ENCODE results near the gene NDUFB10. TPM values are rescaled to one million over a fixed set of nuclear protein-coding genes. Genes with fewer than 3 reads are reported as not detected.

Gene NDUFB10
- total and polyA plus RNA-seq, 10 of the 15 experiments (the other 5 are each of a cell fraction or from before 2014, with no cell fraction given): 52.2 to 319 (median 130) TPM

DNA sequence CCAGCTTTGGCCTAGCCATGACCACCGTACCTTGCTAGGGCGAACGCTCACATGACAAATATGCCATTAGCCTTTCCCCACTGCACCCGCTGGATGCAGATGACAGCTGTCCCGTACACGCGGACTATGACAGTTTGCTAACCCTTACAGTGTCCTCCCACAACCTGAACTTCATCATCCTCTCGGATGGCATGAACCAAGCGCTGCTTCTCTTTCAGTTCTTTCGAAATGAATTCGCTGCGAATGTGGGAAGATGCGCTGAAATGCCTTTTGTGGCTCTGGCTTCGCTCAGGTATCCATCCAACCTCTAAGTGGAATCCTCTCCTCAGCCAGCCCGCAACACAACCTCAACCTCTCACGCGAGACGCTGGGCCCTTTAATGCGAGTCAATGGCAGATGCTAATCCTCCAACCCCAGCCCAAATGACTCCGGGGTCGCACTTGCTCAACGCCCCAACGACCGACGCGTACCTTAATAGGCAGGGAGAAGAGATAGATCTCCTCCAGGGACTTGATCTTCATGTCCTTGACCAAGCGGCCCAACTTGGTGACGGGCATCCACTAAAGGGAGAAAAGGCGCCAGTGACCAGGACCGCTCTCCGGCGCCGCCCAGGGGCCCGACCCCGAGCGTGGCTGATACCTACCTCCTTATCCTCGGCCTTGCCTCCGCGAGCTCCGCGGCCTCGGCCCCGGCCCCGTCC lies 4.6 kb downstream of the NDUFB10 start (continued):
- TF ChIP-seq, protein P1, sequence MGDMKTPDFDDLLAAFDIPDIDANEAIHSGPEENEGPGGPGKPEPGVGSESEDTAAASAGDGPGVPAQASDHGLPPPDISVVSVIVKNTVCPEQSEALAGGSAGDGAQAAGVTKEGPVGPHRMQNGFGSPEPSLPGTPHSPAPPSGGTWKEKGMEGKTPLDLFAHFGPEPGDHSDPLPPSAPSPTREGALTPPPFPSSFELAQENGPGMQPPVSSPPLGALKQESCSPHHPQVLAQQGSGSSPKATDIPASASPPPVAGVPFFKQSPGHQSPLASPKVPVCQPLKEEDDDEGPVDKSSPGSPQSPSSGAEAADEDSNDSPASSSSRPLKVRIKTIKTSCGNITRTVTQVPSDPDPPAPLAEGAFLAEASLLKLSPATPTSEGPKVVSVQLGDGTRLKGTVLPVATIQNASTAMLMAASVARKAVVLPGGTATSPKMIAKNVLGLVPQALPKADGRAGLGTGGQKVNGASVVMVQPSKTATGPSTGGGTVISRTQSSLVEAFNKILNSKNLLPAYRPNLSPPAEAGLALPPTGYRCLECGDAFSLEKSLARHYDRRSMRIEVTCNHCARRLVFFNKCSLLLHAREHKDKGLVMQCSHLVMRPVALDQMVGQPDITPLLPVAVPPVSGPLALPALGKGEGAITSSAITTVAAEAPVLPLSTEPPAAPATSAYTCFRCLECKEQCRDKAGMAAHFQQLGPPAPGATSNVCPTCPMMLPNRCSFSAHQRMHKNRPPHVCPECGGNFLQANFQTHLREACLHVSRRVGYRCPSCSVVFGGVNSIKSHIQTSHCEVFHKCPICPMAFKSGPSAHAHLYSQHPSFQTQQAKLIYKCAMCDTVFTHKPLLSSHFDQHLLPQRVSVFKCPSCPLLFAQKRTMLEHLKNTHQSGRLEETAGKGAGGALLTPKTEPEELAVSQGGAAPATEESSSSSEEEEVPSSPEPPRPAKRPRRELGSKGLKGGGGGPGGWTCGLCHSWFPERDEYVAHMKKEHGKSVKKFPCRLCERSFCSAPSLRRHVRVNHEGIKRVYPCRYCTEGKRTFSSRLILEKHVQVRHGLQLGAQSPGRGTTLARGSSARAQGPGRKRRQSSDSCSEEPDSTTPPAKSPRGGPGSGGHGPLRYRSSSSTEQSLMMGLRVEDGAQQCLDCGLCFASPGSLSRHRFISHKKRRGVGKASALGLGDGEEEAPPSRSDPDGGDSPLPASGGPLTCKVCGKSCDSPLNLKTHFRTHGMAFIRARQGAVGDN (IDR thresholded peaks at IDR 0.05): no peak
- TF ChIP-seq, protein P2, sequence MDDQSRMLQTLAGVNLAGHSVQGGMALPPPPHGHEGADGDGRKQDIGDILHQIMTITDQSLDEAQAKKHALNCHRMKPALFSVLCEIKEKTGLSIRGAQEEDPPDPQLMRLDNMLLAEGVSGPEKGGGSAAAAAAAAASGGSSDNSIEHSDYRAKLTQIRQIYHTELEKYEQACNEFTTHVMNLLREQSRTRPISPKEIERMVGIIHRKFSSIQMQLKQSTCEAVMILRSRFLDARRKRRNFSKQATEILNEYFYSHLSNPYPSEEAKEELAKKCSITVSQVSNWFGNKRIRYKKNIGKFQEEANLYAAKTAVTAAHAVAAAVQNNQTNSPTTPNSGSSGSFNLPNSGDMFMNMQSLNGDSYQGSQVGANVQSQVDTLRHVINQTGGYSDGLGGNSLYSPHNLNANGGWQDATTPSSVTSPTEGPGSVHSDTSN (IDR thresholded peaks at IDR 0.05; ENCODE audit: insufficient replicate concordance, low read depth, low read length): no peak
- TF ChIP-seq SMAD1 (IDR thresholded peaks at IDR 0.05; ENCODE audit: low read depth, partially characterized antibody) (no peak), RAD21 (IDR thresholded peaks at IDR 0.05; ENCODE audit: insufficient read depth, low read depth, low read length) (no peak), USF1 (IDR thresholded peaks at IDR 0.05; ENCODE audit: borderline replicate concordance, extremely low read length, insufficient read depth, low read depth, low read length) (no peak), WRNIP1 (IDR thresholded peaks at IDR 0.05; ENCODE audit: borderline replicate concordance, low read depth, low read length) (no peak), ZNF384 (IDR thresholded peaks at IDR 0.05; ENCODE audit: borderline replicate concordance, low read depth, low read length) (no peak), RAD51 (IDR thresholded peaks at IDR 0.05) (no peak), ATF7 (IDR thresholded peaks at IDR 0.05; ENCODE audit: low read depth) (no peak), IRF4 (IDR thresholded peaks at IDR 0.05; ENCODE audit: low read depth, low read length) (no peak)
- TF ChIP-seq, protein P3, sequence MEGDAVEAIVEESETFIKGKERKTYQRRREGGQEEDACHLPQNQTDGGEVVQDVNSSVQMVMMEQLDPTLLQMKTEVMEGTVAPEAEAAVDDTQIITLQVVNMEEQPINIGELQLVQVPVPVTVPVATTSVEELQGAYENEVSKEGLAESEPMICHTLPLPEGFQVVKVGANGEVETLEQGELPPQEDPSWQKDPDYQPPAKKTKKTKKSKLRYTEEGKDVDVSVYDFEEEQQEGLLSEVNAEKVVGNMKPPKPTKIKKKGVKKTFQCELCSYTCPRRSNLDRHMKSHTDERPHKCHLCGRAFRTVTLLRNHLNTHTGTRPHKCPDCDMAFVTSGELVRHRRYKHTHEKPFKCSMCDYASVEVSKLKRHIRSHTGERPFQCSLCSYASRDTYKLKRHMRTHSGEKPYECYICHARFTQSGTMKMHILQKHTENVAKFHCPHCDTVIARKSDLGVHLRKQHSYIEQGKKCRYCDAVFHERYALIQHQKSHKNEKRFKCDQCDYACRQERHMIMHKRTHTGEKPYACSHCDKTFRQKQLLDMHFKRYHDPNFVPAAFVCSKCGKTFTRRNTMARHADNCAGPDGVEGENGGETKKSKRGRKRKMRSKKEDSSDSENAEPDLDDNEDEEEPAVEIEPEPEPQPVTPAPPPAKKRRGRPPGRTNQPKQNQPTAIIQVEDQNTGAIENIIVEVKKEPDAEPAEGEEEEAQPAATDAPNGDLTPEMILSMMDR (IDR thresholded peaks at IDR 0.05 in 2 of 3, conservative IDR thresholded peaks at IDR 0.05 in 1 of 3; ENCODE audit: control insufficient read depth in 2 of 3, extremely low read depth in 1 of 3, insufficient read depth in 1 of 3, low read depth in 3 of 3, low read length in 3 of 3): no peak
- TF ChIP-seq, protein P4, sequence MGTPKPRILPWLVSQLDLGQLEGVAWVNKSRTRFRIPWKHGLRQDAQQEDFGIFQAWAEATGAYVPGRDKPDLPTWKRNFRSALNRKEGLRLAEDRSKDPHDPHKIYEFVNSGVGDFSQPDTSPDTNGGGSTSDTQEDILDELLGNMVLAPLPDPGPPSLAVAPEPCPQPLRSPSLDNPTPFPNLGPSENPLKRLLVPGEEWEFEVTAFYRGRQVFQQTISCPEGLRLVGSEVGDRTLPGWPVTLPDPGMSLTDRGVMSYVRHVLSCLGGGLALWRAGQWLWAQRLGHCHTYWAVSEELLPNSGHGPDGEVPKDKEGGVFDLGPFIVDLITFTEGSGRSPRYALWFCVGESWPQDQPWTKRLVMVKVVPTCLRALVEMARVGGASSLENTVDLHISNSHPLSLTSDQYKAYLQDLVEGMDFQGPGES (IDR thresholded peaks at IDR 0.05): no peak

Data from GM12878 (cell line).